HG03095 (cell line): ENCODE data around the gene LRRC7.
"Not testable (repeated sequence)": the region's sequence is repeated elsewhere in the genome, so short reads cannot be mapped to it uniquely, and the experiment has no call there.

Experiments
- ATAC-seq: cut with Tn5 transposase; IDR thresholded peaks from one replicate; pipeline ENCODE4 v1.9.1; 2021; ENCODE audit warnings: moderate library complexity; ENCODE audit not compliant: unreplicated experiment

Gene LRRC7

DNA sequence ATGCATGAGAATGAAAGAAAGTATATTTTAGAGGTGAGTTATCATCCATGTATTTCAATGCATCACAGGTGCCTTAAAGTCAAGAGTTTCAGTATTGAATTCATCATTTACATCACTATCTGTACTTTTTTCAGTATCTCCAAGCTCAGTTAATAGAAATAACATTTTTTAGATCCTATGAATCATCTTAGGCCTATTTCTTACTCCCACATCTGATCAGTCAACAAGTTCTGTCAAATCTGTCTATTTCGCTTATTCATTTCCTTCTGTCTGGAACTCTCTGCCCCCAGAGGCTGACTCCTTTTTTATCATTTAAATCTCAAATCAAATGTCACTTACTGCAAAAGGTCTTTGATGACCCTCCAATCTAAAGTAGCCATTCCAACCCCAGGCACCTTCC is 295.2 kb downstream of the LRRC7 start:
- ATAC-seq: no peak

DNA sequence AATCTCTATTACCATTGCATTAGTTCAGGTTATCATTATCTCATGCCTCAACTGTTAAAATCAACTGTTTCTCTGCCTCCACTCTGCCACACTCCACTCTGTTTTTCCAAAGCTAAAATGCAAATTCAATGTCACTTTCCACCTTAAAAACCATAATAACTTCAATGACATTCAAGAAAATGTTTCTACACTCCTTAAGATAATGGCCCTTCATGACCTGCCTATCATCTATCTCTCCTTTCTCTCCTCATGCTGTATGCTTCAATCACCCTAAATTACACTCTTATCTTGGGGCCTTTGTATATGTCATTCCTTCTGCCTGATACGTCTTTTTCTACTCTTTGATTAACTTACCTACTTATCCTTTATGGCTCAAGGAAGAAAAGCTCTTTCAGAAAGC is 296.0 kb downstream of the LRRC7 start:
- ATAC-seq: no peak

DNA sequence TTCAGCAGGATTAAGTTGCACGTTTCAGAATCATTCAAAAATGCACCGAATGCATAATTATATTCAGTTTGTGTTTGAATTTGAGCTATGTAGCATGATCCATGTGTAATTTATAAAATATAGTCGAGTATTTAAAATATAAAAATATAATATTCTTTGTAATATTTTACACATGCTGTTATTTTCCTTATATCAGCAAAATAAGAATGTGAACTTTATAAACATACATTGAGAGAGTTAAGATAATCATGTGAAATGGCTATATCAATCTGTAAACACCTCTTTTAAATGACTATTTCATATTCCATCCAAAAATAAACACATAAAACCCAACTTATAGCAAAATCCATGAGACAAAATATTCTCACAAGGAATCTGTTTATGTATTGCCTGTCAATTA is 303.7 kb downstream of the LRRC7 start:
- ATAC-seq: no peak

DNA sequence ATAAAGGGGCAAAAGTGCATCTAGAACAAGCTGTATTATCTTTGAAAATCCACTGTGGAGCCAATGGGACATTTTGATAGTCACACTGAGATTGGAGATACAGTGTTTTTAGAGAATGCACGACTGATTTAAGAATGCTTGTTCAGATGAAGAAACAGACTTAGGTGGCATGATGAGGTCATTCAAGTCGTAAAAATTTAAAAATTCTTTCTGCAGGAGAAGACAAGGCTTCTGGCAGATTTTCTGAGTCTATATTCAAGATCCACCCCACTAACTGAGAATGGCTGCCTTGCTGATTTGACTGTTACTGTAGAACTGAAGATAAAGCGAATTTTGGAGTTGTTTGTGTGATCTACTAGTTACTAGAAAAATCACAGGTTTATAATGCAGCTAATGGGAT is 310.6 kb downstream of the LRRC7 start:
- no peak for ATAC-seq

DNA sequence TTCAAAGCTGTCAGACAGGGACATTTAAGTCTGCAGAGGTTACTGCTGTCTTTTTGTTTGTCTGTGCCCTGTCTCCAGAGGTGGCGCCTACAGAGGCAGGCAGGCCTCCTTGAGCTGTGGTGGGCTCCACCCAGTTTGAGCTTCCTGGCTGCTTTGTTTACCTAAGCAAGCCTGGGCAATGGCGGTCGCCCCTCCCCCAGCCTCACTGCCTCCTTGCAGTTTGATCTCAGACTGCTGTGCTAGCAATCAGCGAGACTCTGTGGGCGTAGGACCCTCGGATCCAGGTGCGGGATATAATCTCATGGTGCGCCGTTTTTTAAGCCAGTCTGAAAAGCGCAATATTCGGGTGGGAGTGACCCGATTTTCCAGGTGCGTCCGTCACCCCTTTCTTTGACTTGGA is 320.3 kb downstream of the LRRC7 start:
- not testable (repeated sequence) for ATAC-seq

DNA sequence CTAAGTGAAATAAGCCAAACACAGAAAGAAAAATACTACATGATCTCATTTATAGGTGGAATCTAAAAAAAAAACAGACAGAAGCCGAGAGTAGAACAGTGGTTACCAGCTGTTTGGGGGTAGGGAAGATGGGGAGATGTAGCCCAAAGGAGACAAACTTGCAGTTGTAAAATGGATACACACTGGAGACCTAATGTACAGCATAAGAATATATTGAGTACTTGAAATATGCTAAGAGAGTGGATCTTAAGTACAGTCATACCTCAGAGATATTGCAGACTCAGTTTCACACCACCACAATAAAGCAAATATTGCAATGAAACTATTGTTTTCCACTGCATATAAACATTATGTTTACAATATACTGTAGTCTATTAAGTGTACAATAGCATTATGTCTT is 320.9 kb downstream of the LRRC7 start:
- no peak for ATAC-seq

DNA sequence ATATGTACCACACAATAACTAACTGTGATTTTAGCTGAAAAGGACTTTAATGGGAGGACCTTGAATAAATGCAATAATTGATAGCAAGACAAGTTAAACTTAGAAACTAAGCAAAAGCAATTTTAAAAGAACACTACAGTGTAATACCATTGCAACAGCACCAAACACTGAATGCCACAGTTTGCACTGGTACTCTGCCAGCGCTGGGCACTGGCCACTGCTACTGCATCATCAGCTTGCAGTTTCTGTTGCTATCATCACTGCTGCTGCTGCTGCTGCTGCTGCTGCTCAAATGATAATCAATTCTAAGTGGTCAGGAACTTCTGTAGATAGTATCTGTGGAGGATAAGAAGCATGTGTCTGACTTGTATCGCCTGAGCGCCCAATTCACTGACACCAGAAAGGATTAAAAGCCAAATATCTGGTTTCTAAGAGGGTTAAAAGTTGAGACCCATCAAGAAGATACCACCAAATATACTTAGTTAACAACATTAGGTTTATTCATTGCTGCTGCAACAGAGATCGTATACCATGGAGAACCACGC is 330.8 kb downstream of the LRRC7 start:
- ATAC-seq: no peak

DNA sequence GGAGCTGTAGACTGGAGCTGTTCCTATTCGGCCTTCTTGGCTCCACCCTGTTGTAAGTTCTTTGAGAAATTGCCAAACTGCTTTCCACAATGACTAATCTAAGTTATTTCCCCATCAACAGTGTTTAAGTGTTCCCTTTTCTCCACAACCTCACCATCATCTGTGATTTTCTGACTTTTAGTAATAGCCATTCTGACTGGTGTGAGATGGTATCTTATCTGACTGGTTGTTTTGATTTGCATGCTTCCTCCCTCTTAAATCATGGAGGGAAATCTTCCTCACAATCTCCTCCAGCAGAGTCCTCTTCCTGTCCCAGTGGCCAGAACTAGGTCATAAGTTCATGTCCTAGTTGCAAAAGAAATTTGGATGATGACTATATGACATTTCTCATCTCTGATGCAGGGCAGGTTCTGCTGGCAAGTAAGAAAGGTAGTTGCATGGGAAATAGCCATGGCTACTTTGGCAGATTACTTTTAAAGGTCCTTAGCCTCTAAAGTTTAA is 343.6 kb downstream of the LRRC7 start:
- no peak for ATAC-seq

DNA sequence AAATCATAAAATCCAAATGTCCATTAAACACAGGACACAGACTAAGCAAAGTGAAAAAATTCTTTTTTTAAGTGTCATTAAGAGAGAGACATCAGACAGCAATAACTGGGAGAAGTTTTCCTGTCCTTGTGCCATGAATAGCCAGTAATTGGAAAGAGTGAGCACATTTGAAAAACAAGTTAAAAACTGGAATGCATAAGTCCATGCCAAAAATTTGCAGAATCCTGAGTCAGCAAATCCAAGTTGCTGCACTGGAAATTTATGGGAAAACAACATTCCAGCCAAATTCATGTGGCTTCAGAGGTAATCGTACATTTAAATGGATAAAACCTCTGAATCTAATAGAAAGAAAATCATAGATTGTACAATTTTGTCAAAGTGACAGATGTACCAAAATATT is 346.3 kb downstream of the LRRC7 start:
- ATAC-seq: no peak

DNA sequence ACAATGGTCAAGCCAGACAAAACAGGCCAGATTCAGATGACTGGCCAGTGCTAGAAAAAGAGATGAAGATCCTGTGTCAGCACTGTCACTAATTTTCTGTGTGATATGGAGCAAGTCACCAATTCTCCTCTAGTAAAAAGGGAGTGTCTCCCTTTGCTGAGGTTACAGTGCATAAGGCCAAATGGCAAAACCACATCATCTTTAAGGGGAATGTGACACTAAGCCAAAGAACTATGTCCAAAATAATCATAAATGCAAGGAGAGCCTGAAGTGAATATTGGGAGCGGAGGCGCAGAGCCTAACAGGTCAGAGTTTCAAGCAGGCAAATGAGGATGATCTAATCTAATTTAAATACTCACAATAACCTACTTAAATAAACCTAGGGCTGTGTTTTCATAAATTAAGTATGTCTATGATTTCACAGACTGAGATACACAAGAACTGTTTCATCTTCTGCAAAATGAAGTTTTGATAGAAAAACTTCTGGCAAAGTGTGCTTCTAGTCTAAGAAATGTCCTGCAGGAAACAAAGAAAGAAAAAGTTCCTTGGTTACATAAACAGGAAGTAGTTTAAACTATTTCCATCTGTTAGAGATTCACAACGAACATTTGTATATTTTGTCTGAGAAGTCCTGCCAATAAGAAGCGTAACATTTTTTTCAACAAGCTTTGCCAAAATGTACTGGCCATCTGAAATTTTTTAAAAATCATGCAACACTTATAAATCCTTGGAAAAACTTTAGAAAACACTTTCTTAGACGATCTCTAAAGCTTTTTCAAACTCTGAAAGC is 347.4 kb downstream of the LRRC7 start:
- no peak for ATAC-seq

DNA sequence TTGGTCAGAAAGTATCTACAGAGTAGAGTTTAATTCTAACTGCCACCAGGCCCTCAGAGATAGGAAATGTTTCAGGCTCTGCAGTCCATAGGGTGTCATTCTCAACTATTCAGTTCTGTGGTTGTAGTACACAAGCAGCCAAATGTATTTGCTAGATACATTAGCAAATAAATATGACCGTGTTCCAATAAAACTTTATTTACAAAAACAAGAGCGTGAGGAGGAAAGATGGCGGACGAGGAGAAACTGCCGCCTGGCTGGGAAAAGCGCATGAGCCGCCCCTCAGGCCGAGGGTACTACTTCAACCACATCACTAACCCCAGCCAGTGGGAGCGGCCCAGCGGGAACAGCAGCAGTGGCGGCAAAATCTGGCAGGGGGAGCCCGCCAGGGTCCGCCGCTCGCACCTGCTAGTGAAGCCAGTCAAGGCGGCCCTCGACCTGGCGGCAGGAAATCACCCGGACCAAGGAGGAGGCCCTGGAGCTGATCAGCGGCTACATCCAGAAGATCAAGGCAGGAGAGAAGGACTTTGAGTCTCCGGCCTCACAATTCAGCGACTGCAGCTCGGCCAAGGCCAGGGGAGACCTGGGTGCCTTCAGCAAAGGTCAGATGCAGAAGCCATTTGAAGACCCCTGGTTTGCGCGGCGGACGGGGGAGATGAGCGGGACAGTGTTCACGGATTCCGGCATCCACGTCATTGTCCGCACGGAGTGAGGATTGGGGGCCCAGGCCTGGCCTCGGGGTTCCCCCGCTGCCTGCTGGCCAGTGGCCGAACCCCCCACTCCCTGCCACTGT is 351.6 kb downstream of the LRRC7 start:
- no peak for ATAC-seq

DNA sequence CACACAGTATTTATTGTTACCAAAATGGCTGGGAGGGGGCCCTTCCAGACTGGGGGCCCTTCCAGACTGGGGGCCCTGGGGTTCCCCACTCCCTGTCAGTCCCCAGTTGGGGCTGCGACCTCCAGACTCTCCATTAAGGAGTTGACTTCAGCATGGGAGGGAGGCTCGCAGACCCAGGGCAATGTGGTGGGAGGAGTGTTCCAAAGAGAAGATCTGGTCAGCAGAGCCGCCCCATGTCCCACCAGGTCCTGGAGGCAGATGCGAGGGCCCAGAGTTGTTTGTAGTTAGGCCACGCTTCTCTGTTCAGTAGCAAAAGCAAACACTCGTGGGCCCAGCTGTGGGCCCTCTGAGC is 352.2 kb downstream of the LRRC7 start:
- no peak for ATAC-seq

DNA sequence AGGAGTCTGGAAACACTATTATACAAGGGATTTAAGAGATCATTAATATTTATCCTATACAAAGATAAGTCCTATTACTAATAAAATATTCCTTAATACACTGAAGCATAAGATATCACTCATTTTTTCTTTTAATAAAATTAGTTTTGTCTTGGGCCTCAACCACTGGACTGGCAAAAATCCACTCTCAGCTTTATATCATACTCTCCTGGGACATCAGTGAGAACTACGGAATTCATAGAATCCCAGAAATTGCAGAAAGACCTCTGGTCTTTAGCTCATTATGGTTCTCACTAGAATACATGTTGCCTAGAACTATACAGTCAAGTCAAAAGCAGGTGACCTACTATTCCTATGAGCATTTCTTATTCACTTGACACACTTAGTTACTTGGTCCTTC is 352.7 kb downstream of the LRRC7 start:
- no peak for ATAC-seq

DNA sequence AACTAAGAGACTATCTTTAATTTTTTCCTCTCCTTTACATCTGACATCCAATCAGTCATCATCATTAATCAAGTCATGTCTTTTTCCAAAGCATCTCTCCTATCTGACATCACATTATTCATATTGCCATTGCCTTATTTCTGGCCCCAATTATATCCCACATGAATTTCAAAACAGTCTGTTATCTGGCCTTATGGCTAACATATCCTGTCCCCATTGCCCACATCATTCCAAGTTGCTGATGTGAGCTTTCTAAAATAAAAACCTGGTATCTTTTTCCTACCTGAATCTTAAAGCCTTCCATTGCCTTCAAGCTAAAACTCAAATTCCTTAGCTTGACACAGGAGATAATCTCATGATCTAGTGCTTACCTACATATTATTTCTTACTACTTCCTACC is 353.8 kb downstream of the LRRC7 start:
- ATAC-seq: no peak

DNA sequence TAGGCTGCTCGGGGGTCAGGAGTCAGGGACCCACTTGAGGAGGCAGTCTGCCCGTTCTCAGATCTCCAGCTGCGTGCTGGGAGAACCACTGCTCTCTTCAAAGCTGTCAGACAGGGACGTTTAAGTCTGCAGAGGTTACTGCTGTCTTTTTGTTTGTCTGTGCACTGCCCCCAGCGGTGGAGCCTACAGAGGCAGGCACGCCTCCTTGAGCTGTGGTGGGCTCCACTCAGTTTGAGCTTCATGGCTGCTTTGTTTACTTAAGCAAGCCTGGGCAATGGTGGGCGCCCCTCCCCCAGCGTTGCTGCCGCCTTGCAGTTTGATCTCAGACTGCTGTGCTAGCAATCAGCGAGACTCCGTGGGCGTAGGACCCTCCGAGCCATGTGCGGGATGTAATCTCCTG is 360.5 kb downstream of the LRRC7 start:
- not testable (repeated sequence) for ATAC-seq

DNA sequence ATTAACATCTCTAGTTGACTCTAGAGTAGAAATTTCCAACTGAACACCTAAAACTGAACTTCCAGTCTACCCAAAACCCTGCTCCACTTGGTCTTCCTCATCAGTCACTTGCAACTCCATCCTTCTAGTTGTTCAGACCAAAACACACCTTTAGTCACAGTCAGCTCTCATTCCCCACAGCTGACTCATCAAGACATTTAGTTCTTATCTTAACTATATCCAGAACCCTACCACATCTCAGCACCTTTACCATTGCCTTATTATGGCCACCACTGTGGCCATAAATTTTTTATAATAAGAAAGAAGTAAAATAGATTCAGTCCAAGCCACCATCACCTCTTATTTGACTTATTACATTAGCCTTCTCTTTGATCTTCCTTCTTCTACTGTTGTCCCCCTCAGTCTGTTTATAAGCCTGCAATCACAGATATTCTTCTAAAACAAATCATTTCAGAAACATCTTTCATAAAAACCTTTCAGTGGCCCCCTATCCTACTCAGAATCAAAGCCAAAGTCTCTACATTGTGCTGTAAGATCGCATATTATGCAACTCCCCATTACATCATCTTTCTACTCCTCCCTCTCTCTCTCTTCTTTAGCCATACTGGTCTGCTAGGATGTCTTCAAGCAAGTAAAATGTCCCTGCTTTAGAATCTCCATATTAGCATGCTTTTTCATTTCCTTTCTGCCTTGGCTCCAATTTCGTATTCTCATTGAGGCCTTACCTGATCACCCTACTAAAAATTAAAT is 361.8 kb downstream of the LRRC7 start:
- no peak for ATAC-seq

DNA sequence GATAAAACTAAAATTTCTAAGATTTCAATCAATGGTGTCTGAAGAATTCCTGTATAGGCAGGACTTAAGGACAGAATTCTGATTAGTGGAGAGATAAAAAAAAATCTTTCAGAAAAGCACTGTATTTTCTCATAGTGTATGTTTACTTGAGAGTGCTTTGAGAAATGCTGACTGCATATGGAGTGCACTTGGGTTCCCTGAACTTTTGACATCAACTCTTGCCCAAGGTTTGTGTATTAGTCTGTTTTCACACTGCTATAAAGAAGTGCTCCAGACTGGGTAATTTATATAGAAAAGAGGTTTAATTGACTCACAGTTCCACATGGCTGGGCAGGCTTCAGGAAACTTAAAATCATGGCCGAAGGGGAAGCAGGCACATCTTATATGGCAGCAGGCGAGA is 362.7 kb downstream of the LRRC7 start:
- no peak for ATAC-seq

DNA sequence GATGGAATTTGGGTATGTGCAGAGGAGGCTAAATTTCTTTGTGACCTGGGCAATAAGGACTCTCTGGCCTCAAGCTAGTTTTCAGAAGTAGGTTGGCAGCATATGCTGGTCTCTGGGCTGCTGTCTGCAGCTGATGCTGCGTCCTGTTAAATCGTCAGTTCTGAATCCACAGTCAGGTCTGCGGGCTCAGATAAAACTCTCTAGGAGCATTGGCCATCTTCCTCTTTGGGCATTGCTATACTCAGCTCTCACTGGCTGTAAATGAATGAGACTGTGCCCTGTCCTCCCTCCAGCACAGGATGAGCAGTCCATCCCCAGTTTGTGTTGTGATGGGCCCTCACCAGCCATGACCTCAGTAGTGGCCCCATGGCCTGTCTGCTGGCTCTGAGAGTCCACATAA is 365.0 kb downstream of the LRRC7 start:
- ATAC-seq: no peak

DNA sequence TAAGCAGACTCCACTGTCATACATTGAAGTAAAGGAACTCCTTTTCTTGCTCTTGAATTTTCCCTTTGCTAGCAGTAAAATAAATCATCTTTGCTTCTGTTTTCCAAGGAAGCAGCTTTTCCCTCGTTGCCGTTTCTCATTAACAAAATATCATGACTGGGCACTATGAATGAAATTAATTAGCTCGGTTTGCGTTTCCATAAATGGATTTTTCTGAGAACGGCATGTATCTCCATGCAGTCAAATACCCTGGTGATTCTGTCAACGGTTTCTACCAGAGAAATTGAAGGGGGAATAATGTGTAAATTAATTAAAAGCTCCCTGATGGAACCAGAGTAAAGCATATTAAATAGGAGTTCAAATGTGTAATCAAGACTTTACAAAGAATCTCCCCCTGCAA is 372.5 kb downstream of the LRRC7 start:
- ATAC-seq: no peak

DNA sequence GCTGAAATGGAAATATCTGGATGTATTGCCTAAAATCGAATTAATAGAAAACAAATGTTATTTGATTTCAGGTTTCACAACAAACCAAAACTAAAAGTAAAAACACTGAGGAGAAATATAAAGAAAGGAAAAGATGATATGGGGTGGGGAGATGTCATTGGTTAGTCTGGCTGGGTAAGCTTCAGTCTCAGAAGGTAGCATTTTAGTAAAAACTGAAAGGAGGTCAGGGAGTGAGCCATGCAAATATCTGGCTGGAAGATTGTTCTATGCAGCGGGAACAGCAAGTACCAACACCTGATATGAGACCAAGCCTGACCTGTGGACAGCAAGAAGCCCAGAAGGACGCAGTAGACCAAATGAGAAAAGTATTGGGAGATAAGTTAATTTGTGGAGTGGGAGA is 373.1 kb downstream of the LRRC7 start:
- ATAC-seq: no peak

DNA sequence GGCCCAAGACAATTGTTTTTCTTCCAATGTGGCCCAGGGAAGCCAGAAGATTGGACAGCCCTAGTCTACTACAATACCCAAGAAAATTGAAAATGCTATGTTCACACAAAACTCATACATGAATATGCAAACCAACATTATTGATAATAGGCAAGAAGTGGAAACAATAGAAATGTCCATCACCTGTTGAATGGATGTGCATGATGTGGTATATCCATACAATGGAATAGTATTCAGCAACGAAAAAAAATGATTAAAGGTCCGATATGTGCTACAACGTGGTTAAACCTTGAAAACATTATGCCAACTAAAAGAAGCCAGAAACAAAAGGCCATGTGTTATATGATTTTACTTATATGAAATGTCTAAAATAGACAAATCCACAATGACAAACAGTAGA is 375.3 kb downstream of the LRRC7 start:
- ATAC-seq: no peak
